K562 treated with DMSO at 1 percent for 24 hours (cell line): ENCODE data around the gene RPL22L1. TPM values are rescaled to one million over a fixed set of nuclear protein-coding genes. Genes with fewer than 3 reads are reported as not detected.

Source experiments
- total RNA-seq: library from RNA; unstranded; fragments of 300-600 nt; gene quantifications from 2 replicates; pipeline ENCODE4 v1.2.3, GENCODE V29; 2022; ENCODE audit warnings: low read depth; ENCODE audit not compliant: insufficient read depth

RPL22L1 gene
- total RNA-seq: 29.5 and 30.8 TPM in 2 replicates

DNA sequence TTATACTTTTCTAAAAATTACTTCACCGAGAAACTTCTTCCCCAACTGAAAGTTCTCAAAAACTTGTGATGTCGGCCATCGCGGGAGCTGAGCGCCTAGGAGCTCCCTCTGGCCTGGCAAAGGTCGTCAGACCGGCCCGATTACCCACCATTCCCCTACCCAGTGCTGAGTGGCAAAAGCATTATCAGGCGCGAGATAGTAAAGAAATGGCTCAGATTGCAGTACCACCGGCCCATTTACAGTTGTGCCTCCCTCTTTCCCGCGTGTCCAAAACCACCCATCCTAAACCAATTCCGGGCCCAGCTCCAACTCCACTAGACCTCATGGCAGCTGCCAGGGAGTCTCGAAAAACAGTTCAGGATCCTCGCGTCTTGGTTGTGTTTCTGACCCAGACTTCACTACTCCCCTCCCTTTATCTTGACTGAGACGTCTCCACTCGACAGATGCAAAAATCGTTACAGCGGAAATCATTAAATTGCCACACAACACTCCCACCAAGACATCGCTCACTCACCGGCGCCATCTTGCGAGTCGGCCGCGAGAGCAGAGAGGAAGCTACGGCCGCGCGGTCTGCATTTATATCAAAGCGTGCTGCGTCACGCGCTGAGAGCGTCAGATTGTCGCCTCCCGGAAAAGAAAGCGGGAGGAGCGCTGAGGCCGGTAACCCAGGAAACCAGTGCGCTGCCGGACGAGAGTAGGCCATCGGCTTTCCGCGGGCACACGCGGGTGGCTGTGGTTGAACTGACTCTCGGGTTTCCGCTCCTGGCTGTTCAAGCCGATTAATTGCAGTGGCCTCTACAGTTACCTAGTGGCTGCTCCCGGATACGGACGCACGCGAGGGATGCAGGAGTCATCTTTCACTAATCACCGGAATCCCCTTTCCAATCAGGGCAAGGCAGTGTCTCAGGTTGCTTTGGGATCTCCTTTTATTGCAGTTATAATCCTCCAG is at the start of gene RPL22L1:
Gene RPL22L1, minus strand, starts transcription at position 551 of the 949 bp plus-strand sequence. Its CDS starts 28 bp downstream, at position 523.

GRCh38 chr3:170908235-170909116 is 38.5 kb upstream of the RPL22L1 start, which contains the start of gene EIF5A2:
Gene EIF5A2 (minus strand): TSS chr3:170908637. CDS start chr3:170907806, 831 bp downstream.

Other genes starting within 250 kb of the RPL22L1 start
- 6.5 and 7.3 TPM in 2 replicates for gene EIF5A2, start 38.4 kb upstream of the RPL22L1 start, total RNA-seq
- gene SLC2A2, start 156.5 kb upstream of the RPL22L1 start, total RNA-seq: not detected in 2 replicates